GM18520 (cell line): ENCODE results near the gene PHKB.

Source experiments
- ATAC-seq: cut with Tn5 transposase; IDR thresholded peaks from one replicate; pipeline ENCODE4 v1.9.1; 2021; ENCODE audit not compliant: unreplicated experiment

PHKB gene

GRCh38 chr16:47611848-47612493 is 150.8 kb downstream of the PHKB start:
- ATAC-seq = no peak

- no peak for ATAC-seq
These were observed 151.6 kb downstream of the PHKB start for GRCh38 chr16:47612711-47613110.

GRCh38 chr16:47613251-47613650 is 152.1 kb downstream of the PHKB start:
- no peak for ATAC-seq

- no peak for ATAC-seq
These were observed 156.6 kb downstream of the PHKB start for GRCh38 chr16:47617732-47618131.

- no peak for ATAC-seq
These were observed 161.5 kb downstream of the PHKB start for GRCh38 chr16:47622451-47623176.

- ATAC-seq = no peak
These were observed 163.4 kb downstream of the PHKB start for GRCh38 chr16:47624563-47624962.

GRCh38 chr16:47625115-47625567 is 164.0 kb downstream of the PHKB start:
- no peak for ATAC-seq

GRCh38 chr16:47626246-47626645 is 165.1 kb downstream of the PHKB start:
- no peak for ATAC-seq

GRCh38 chr16:47627085-47627639 is 166.0 kb downstream of the PHKB start:
- ATAC-seq = no peak

GRCh38 chr16:47627721-47628120 is 166.6 kb downstream of the PHKB start:
- no peak for ATAC-seq

- no peak for ATAC-seq
These were observed 170.0 kb downstream of the PHKB start for GRCh38 chr16:47631131-47631530.

- no peak for ATAC-seq
These were observed 173.0 kb downstream of the PHKB start for GRCh38 chr16:47634126-47634525.

- ATAC-seq = no peak
These were observed 173.6 kb downstream of the PHKB start for GRCh38 chr16:47634727-47635126.

GRCh38 chr16:47636501-47637099 is 175.5 kb downstream of the PHKB start:
- ATAC-seq = no peak

GRCh38 chr16:47638175-47638574 is 177.0 kb downstream of the PHKB start:
- no peak for ATAC-seq

- ATAC-seq = no peak
These were observed 179.5 kb downstream of the PHKB start for GRCh38 chr16:47640661-47641060.

GRCh38 chr16:47643323-47644000 is 182.3 kb downstream of the PHKB start:
- no peak for ATAC-seq

- ATAC-seq = no peak
These were observed 183.0 kb downstream of the PHKB start for GRCh38 chr16:47644166-47644565.

GRCh38 chr16:47644661-47645060 is 183.5 kb downstream of the PHKB start:
- no peak for ATAC-seq

- ATAC-seq = no peak
These were observed 185.8 kb downstream of the PHKB start for GRCh38 chr16:47646914-47647313.

GRCh38 chr16:47657032-47657431 is 195.9 kb downstream of the PHKB start:
- no peak for ATAC-seq
